Measurements from ENCODE around the gene PCBP3. TPM values are rescaled to one million over a fixed set of nuclear protein-coding genes. Genes with fewer than 3 reads are reported as not detected.

PCBP3 gene
- total RNA-seq, 2 experiments from 2014 or later: 3.4 to 3.8 TPM

GRCh38 chr21:45957551-45957950, 314.0 kb downstream of the PCBP3 start:
- no peak for DNase-seq
- Mint-ChIP-seq H3K4me3 (no peak overlapping the region), H3K27ac (no peak overlapping the region), H3K4me1 (ENCODE audit: low read depth) (no peaks in the 10 kb centered on the region), H3K36me3 (ENCODE audit: low read depth) (no peaks in the 10 kb centered on the region), H3K27me3 (peaks cover 42% of the 10 kb centered on the region), H3K9me3 (peaks cover 3% of the 10 kb centered on the region)
- H3K9me3 ChIP-seq (ENCODE audit: control insufficient read depth in 1 of 2, insufficient read depth in 1 of 2, low read length in 2 of 2): peaks cover 0 to 14% of the 10 kb centered on the region in 2 experiments
- POLR2A ChIA-PET: no interaction called here
- CTCF ChIA-PET: no interaction called here
- ATAC-seq (ENCODE audit: poor library complexity): no peak
- H3K27ac ChIP-seq (ENCODE audit: low read depth in 1 of 2, low read length in 2 of 2): no peak overlapping the region
- H3K27me3 ChIP-seq (ENCODE audit: control insufficient read depth in 1 of 2, insufficient read depth in 2 of 2, low read length in 2 of 2): peaks cover 3 to 6% of the 10 kb centered on the region in 2 experiments
- no peaks in the 10 kb centered on the region for H3K36me3 ChIP-seq (ENCODE audit: insufficient read depth, low read length)
- TF ChIP-seq CTCF (IDR thresholded peaks at IDR 0.05): no peak
- intact Hi-C loops (cut with DNase I, micrococcal nuclease): no loop called here
- no peak overlapping the region for H3K4me3 ChIP-seq (ENCODE audit: low read length)
- no peaks in the 10 kb centered on the region for H3K4me1 ChIP-seq (ENCODE audit: insufficient read depth, low read length)

- no peak for ATAC-seq (ENCODE audit: poor library complexity)
- H3K27ac ChIP-seq (ENCODE audit: low read depth in 1 of 2, low read length in 2 of 2): no peak overlapping the region
- ChIA-PET CTCF (no interaction called here), POLR2A (no interaction called here)
- TF ChIP-seq CTCF (IDR thresholded peaks at IDR 0.05): no peak
- no peak for DNase-seq
- peaks cover 3 to 6% of the 10 kb centered on the region in 2 experiments for H3K27me3 ChIP-seq (ENCODE audit: control insufficient read depth in 1 of 2, insufficient read depth in 2 of 2, low read length in 2 of 2)
- Mint-ChIP-seq H3K9me3 (peaks cover 3% of the 10 kb centered on the region), H3K4me1 (ENCODE audit: low read depth) (no peaks in the 10 kb centered on the region), H3K36me3 (ENCODE audit: low read depth) (no peaks in the 10 kb centered on the region), H3K27me3 (peaks cover 37% of the 10 kb centered on the region), H3K27ac (no peak overlapping the region), H3K4me3 (no peak overlapping the region)
- peaks cover 0 to 14% of the 10 kb centered on the region in 2 experiments for H3K9me3 ChIP-seq (ENCODE audit: control insufficient read depth in 1 of 2, insufficient read depth in 1 of 2, low read length in 2 of 2)
- H3K36me3 ChIP-seq (ENCODE audit: insufficient read depth, low read length): no peaks in the 10 kb centered on the region
- H3K4me1 ChIP-seq (ENCODE audit: insufficient read depth, low read length): no peaks in the 10 kb centered on the region
- H3K4me3 ChIP-seq (ENCODE audit: low read length): no peak overlapping the region
- intact Hi-C loops (cut with DNase I, micrococcal nuclease): no loop called here
Measured at GRCh38 chr21:45957981-45958600, 314.6 kb downstream of the PCBP3 start.

GRCh38 chr21:45959182-45959581, 315.7 kb downstream of the PCBP3 start:
- no peak overlapping the region for H3K4me3 ChIP-seq (ENCODE audit: low read length)
- CTCF ChIA-PET: no interaction called here
- Mint-ChIP-seq H3K27ac (no peak overlapping the region), H3K27me3 (peaks cover 42% of the 10 kb centered on the region), H3K4me1 (ENCODE audit: low read depth) (no peaks in the 10 kb centered on the region), H3K36me3 (ENCODE audit: low read depth) (no peaks in the 10 kb centered on the region), H3K9me3 (peaks cover 10% of the 10 kb centered on the region), H3K4me3 (no peak overlapping the region)
- no peaks in the 10 kb centered on the region for H3K36me3 ChIP-seq (ENCODE audit: insufficient read depth, low read length)
- no peaks in the 10 kb centered on the region for H3K4me1 ChIP-seq (ENCODE audit: insufficient read depth, low read length)
- TF ChIP-seq CTCF (IDR thresholded peaks at IDR 0.05): no peak
- intact Hi-C loops (cut with DNase I, micrococcal nuclease): no loop called here
- DNase-seq: no peak
- peaks cover 3 to 6% of the 10 kb centered on the region in 2 experiments for H3K27me3 ChIP-seq (ENCODE audit: control insufficient read depth in 1 of 2, insufficient read depth in 2 of 2, low read length in 2 of 2)
- no peak overlapping the region for H3K27ac ChIP-seq (ENCODE audit: low read depth in 1 of 2, low read length in 2 of 2)
- POLR2A ChIA-PET: no interaction called here
- ATAC-seq (ENCODE audit: poor library complexity): no peak
- peaks cover 0 to 17% of the 10 kb centered on the region in 2 experiments for H3K9me3 ChIP-seq (ENCODE audit: control insufficient read depth in 1 of 2, insufficient read depth in 1 of 2, low read length in 2 of 2)

Data from CD4-positive, alpha-beta T cell (primary cell).